ENCODE measurements around the gene ULK4. TPM values are rescaled to one million over a fixed set of nuclear protein-coding genes. Genes with fewer than 3 reads are reported as not detected.

Gene ULK4
- total and polyA plus RNA-seq, 2 of the 8 experiments (the other 6 are each of a cell fraction or from before 2014, with no cell fraction given) = 3.0 to 10.8 TPM

- Histone ChIP-seq H3K4me3 (ENCODE audit: extremely low read depth in 1 of 4, insufficient read depth in 2 of 4, low read depth in 3 of 4, low read length in 4 of 4) (no peak overlapping the region), H3K9ac (replicated peaks in 1 of 4; ENCODE audit: extremely low read depth in 1 of 4, low read depth in 3 of 4, low read length in 3 of 4) (no peak overlapping the region), H3K56ac (replicated peaks; ENCODE audit: insufficient read length, low read depth, low read length) (no peak overlapping the region), H2BK15ac (ENCODE audit: low read length) (no peak overlapping the region), H2AK5ac (ENCODE audit: low read depth, low read length) (no peak overlapping the region), H3K4me2 (ENCODE audit: insufficient read depth in 1 of 2, low read depth in 2 of 2, low read length in 2 of 2) (no peak overlapping the region), H3K14ac (ENCODE audit: insufficient read length) (no peak overlapping the region), H2BK120ac (replicated peaks; ENCODE audit: low read depth, low read length) (no peak overlapping the region), H3K18ac (ENCODE audit: extremely low read depth, low read length) (no peak overlapping the region), H3K36me3 (ENCODE audit: control insufficient read depth in 2 of 4, insufficient read depth in 4 of 4, low read length in 3 of 4) (no peaks in the 10 kb centered on the region), H4K5ac (ENCODE audit: insufficient read length, low read depth, low read length) (no peak overlapping the region), H3K79me1 (ENCODE audit: low read depth, low read length) (no peaks in the 10 kb centered on the region), H3K4ac (replicated peaks; ENCODE audit: insufficient read length, low read depth, low read length) (no peak overlapping the region), H2BK5ac (ENCODE audit: low read depth, low read length) (no peak overlapping the region), H2AFZ (ENCODE audit: low read length) (no peak overlapping the region), H2BK12ac (ENCODE audit: low read depth, low read length) (no peak overlapping the region), H4K8ac (ENCODE audit: extremely low read depth, insufficient read depth, low read length) (no peak overlapping the region), H4K20me1 (replicated peaks in 1 of 2; ENCODE audit: control insufficient read depth in 1 of 2, insufficient read depth in 2 of 2, low read length in 2 of 2) (no peaks in the 10 kb centered on the region), H3K27me3 (replicated peaks in 1 of 4; ENCODE audit: control insufficient read depth in 3 of 4, extremely low read depth in 1 of 4, insufficient read depth in 3 of 4, low read length in 3 of 4) (no peaks in the 10 kb centered on the region), H4K91ac (replicated peaks; ENCODE audit: insufficient read length, low read length) (no peak overlapping the region), H3K27ac (ENCODE audit: low read depth, low read length) (no peak overlapping the region), H3K4me1 (replicated peaks in 1 of 4; ENCODE audit: control insufficient read depth in 3 of 4, insufficient read depth in 4 of 4, low read length in 3 of 4) (no peaks in the 10 kb centered on the region), H3K23ac (ENCODE audit: insufficient read length) (no peak overlapping the region), H3K79me2 (ENCODE audit: control insufficient read depth in 1 of 2, insufficient read depth in 2 of 2, low read length in 2 of 2) (no peaks in the 10 kb centered on the region), H2BK20ac (ENCODE audit: low read length) (no peak overlapping the region), H3K23me2 (ENCODE audit: low read depth, low read length) (no peaks in the 10 kb centered on the region), H3K9me3 (ENCODE audit: insufficient read depth in 2 of 2, low read depth in 1 of 2, low read length in 1 of 2) (no peaks in the 10 kb centered on the region)
- WGBS, 2 experiments (ENCODE audit: extremely low coverage in 1 of 2, insufficient coverage in 1 of 2, insufficient read length in 1 of 2, insufficient replicate concordance in 2 of 2, low coverage in 1 of 2, low lambda C conversion rate in 2 of 2, missing lambda C conversion rate in 1 of 2) = 89% methylated on average over 4 of the region's 4 CpGs; no CpG with 5 or more reads in 1 of the 2 experiments
- POLR2A ChIA-PET (ENCODE audit: partially characterized antibody) = interaction anchor here (1.6 kb wide), 1 partner anchor 10 kb away, joined by 3 read pairs; no protein-coding TSS in a partner anchor
- no peak for FAIRE-seq
- TF ChIP-seq RFX5 (IDR thresholded peaks at IDR 0.05; ENCODE audit: borderline replicate concordance, low read depth, low read length) (no peak), TAF1 (IDR thresholded peaks at IDR 0.05; ENCODE audit: low read depth, low read length) (no peak), EZH2 (IDR thresholded peaks at IDR 0.05; ENCODE audit: low read depth, low read length, severe bottlenecking) (no peak), KDM5A (IDR thresholded peaks at IDR 0.05; ENCODE audit: low read length) (no peak), SP4 (IDR thresholded peaks at IDR 0.05; ENCODE audit: low read length) (no peak), POLR2AphosphoS5 (IDR thresholded peaks at IDR 0.05; ENCODE audit: low read depth, low read length) (no peak), RXRA (IDR thresholded peaks at IDR 0.05; ENCODE audit: insufficient read depth, low read depth, low read length) (no peak), YY1 (IDR thresholded peaks at IDR 0.05; ENCODE audit: low read depth, low read length) (no peak)
- CTCF ChIA-PET (ENCODE audit: partially characterized antibody) = interaction anchor here (0.6 to 0.9 kb wide), 2 partner anchors 102 to 138 kb away, joined by 3 to 4 read pairs; no protein-coding TSS in a partner anchor
- no peak for DNase-seq (ENCODE audit: low read depth in 1 of 2, low spot score in 2 of 2)
These were observed 613.5 kb downstream of the ULK4 start for GRCh38 chr3:41348401-41348800.

All from H1 (cell line).